NCI-H2171 treated with DMSO at 0.1 percent for 48 hours (cell line): ENCODE data around the gene TENT4A.

Source experiments
- DNase-seq: peaks from one replicate; lab custom pipeline; 2025; lab: John Stamatoyannopoulos, UW

The TENT4A gene

DNA sequence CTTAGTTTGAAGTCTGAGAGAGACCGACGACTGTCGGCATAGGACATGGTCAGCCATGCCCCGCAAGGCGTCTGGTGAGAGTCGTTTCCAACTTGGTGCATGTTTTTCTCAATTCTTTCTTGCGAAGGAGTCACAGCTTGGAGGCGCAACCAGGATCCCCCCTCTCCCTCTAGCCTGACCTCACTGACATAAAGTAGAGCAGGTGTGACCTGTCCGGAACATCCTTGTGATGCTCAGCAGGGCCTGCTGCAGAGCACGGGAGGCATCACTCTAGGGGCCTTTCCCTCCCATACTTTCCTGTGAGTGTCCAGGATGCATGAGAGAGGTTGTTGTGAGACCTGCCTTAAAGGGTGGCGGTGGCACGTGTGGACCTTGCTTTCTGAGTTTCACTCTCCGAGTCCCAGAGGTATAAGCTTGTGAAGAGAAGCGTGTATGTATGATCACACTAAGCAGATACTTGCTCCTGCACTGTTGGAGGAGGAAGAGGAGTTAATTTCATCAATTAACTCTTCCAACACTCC is 5.0 kb downstream of the TENT4A start:
- DNase-seq, result no peak

DNA sequence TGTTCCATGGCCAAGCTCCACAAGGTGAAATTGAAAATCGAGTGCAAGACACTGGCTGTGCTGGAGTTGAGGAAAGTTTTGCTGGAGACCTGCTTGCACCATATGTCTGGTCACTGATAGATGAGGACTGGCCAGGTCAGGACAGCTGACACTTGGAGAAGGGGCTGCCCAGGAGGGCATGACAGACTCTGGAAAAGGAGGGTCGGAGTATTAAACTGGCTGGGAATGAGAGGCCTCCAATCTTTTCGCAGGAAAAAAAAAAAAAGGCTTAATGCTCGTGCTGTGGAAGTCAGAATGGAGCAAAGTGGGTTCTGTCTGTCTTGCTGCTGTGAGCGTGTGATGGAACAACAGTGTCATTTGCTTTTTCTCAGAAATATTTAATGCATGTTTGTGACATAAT is 5.5 kb downstream of the TENT4A start:
- no peak for DNase-seq

DNA sequence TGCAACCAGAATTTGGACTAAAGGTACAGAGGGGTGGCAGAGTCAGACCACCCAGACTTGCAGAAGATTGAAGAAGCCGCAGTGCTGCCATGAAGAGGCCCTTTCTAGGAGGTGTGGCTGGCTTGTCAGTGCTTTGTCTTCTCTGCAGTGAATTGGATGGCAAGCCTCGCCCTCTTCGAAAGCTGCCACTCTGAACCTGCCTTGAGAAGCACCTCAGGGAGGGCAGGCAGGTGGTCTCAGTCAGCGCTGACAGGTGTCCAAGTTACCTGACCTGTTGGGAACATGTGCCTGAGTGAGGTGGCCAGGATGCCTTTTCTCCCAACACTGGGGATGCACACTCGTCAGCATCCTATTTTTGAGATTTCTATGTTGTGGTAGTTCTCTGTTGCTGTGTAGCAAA is 6.2 kb downstream of the TENT4A start:
- no peak for DNase-seq

DNA sequence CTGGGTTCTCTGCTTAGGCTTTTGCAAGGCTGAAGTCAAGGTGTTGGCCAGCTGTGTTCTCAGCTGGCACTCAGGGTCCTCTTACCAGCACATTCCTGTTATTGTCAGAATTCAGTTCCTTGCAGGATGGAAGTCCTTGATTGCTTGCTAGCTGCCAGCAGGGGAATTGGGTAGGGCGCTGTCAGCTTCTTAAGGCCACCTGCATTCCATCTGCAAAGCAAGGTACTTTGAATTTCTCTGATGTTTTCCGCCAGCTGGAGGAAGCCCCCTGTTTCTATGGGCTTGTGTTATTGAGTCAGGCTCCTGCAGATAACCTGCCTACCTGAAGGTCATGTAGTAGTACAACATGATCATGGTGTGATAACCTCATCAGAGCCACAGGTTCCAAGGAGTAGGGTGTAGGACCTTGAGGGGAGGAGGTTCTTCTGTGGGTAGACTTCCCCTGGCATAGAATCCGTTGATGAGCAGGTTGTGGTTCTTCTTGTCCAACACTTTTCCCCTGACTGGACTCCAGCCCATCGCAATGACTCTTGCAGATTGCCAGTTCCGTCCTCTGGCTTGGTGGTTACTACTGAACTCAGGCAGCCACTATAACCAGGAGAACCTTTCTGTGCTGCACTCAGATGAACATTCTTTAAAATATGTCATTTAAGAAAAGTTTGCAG is 6.8 kb downstream of the TENT4A start:
- DNase-seq, result no peak

DNA sequence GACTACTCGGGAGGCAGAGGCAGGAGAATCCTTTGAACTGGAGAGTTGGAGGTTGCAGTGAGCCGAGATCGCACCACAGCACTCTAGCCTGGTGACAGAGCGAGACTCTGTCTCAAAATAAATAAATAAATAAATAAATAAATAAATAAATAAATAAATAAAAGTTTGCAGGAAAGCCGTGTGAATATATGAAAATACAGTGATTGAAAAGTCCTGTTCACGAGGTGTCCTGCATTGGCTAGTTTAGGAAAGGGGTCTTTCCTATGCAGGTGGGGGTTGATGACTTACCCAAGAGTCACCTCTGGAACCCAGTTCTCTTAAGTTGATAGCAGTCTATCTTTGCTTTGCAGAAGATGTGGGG is 7.3 kb downstream of the TENT4A start:
- DNase-seq, result no peak

DNA sequence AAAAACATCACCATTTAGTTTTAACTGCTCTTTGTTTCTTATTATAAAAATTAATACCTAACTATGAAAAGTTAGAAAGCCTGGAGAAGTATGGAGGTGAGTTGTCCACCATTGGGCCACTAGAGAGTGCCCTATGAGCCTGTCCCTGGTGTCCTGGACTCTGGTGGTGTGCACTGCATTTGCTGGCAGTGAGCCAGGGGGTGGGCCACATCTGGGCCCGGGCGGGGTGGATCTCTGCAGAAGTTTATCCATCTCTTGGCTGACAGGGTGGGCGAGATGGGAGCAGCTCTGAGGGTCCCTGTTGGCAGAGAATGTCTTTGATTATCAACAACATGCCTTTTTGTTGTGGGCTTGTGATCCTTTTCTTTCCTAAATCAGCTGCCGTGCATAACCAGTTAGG is 8.2 kb downstream of the TENT4A start:
- no peak for DNase-seq

DNA sequence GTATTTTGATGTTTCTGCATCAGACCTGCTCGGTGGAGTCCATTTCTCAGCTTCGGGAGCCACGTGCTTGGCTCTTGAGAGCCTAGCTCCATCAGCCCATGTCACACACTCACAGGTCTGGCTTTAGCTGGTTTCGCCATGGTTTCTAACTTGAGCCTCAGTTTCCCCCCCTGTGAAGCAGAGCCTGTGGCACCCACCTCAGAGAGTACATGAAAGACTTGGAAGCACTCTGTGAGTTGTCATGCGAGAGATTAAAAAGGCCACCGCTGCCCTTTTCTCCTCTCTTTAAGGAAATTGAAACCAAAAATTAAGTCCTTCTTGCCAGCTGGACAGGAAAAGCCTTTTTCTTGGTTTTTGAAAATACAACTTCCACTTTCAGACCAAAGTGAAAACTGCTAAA is 8.8 kb downstream of the TENT4A start:
- DNase-seq, result no peak

DNA sequence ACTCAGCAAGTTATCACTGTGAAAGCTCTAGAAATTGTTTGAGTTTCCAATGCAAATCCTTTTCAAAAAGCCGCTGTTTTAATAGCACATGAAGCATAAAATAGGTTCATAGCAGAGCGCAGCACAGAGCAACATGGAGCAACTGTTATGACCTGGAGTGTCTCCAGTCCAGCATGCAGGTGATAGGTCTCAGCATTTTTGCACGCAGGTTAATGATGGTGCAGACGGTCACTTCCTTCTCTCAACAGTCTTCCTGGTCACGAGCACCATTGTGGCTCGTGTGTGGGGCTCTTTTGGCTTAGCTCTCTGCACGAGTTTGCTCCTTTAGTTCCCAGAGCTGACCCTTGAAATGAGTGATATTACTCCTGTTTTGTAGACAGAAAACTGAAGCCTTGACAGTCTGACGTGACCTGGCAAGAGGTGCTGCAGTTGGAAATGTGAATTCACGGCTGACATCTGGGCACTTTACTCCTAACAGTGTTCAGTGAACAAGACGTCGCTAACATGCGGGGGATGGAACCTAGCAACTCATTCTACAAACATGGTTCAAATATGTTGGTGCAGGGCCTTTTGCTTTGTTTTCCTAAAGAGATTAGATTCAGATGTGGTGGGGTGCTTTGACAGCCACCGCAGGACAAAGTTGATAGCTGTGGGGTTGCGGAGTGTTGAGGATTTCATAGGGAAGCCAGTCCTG is 10.0 kb downstream of the TENT4A start:
- no peak for DNase-seq

DNA sequence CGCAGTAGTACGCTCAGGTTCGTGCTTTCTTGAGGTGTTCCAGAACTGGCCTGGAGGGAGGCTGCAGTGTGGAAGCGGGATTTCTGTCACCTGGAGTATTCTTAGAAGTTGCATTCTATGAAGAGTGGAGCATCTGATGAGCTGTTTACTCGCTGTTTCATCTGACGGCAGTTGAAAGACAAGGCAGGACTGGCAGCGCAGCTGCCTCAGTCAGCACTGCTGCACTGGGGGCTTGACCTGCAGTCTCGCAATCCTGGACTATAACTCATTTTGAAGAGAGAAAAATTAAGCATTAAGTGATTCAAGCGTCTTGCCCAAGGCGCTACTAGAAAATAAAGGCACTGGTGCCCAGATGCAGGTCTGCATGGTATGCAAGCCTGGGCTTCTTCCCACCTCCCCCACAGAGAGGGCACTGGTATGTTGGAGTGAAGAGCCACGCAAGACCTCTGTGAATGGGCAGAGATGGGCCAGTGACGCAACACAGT is 10.6 kb downstream of the TENT4A start:
- DNase-seq, result no peak

DNA sequence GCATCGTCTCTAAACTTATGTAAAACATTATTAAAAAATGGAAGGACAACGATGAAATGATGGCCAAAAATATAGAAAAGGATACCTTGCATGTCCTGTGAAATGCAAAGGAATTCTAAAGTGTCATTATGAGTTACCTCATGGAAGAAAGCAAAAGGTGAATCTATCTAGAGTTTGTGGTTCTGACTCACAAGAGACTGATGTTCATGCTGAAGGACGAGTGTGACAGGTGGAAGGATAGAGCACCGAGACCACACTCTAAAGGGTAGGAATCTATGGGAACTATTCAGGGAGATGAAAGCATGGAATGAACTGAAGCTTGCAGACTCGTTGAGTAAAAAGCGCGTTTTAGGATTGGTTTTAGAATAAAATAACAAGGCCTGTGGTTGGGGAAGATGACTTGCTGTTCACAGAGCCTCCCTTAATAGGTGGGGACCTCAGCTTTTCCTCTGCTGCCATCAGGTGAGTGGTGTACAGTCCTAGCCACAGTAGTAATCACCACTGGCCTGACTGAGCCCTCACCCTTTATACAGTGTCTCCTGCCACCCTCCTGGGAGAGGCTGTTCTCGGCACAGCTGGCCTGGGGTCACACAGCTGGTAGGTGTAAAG is 11.2 kb downstream of the TENT4A start:
- no peak for DNase-seq

DNA sequence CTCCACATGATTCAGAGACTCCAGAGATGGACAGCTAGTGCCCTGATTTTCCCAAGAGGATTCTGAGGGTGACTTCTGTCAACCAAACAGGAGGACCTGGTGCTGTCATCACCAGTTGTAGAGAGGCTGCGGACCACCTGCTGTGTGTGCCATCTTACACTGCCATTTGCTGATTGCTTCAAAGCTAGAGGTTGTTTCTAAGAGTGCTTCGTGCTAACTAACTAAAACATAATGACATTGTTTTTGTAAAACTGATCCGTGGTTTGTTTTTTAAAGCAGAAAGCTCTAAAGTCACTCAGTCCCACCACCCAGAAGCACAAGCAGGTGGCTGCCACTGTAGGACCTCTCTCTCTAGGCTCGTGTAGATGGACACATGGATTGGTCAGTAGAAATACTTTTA is 12.2 kb downstream of the TENT4A start:
- no peak for DNase-seq

DNA sequence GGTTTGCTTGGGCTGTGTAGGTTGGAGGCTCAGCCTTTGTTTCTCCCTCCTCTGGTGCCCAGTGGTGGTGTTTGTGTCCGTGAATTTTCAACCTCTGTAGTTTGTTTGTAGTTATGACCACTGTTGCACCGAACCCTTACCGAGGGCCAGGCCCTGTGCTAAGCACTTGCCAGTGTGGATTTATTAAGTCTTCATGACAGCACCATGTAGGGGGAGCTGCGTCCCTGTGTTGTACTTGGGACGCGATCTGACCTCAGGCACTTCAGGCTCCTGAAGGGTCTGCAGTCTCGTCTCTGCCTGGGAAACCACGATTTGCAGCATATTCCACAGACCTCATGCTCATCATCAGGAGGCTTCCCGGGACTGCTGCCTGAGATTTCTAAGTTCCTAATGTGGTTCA is 12.8 kb downstream of the TENT4A start:
- DNase-seq, result no peak

DNA sequence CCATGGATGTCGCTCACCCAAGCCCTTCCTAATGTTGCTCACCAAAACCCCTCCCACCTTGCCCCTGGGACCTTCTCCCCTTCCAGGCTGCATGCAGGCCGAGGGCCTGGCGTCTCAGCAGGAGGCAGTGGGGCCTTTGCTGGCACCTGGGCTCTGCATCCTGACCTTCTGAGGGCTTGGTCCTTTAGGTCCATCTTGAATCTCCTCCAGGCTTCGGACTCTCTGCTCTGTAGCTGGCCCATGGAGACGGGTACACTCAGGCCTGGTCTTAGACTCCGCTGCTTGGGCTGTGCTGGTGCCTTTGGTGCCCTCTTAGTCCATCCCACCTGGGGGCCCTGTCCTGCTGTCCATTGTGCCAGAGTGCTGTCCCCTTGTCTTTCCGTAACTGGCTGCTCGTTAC is 14.0 kb downstream of the TENT4A start:
- DNase-seq, result no peak

DNA sequence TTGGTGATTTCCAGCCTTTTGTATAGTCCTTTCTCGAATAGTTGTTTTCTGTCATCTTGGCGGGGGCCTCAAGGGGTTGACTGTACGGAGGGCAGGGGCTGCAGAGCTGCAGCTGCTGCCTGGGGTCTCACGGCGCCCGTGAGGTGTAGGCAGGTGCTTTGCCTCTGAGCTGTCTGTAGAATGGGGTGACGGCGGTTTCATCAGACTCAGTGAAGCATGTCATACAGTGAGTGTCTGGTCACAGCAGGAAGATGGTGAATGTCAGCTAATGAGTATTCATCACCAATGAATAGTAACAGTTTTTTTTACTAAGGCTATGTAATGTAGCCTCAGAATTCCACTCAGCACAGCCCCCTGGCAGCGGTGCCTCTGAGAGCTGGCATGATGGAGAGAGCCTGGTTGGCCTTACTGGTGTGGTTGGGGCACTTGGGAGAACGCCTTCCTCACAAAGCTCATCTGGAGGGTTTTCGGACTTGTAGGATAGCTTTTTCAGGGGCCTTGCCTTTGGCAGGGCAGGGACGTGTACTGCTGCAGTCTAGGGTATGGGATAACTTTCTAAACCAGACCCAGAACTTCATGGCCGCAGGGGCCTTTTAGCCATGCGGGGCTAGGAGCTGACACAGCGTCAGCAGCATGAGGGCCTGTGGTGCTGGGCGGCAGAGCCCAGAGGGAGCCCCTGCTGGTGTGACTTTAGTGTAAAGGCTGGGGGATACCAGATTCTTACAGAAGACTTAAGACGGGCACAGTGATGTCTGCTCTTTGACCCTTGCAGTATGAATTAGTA is 15.0 kb downstream of the TENT4A start:
- peak; percentile 86 for DNase-seq

DNA sequence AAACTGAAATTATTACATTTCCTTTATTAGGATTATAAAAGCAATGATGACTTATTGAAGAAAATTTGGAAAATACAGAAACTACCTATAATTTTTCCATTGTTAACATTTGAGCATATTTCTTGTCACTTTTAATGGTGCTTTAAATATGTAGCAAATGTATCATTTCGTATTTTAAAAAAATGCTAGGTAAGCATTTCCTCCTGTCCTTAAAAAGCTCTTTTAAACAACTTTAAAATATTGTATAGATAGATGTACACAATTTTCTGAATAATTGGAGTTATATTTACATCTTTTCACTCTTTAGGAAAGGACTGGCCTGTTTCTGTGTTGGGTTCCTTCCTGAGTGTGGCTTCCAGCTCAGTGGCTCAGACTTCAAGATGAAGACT is 15.6 kb downstream of the TENT4A start:
- DNase-seq, result no peak

DNA sequence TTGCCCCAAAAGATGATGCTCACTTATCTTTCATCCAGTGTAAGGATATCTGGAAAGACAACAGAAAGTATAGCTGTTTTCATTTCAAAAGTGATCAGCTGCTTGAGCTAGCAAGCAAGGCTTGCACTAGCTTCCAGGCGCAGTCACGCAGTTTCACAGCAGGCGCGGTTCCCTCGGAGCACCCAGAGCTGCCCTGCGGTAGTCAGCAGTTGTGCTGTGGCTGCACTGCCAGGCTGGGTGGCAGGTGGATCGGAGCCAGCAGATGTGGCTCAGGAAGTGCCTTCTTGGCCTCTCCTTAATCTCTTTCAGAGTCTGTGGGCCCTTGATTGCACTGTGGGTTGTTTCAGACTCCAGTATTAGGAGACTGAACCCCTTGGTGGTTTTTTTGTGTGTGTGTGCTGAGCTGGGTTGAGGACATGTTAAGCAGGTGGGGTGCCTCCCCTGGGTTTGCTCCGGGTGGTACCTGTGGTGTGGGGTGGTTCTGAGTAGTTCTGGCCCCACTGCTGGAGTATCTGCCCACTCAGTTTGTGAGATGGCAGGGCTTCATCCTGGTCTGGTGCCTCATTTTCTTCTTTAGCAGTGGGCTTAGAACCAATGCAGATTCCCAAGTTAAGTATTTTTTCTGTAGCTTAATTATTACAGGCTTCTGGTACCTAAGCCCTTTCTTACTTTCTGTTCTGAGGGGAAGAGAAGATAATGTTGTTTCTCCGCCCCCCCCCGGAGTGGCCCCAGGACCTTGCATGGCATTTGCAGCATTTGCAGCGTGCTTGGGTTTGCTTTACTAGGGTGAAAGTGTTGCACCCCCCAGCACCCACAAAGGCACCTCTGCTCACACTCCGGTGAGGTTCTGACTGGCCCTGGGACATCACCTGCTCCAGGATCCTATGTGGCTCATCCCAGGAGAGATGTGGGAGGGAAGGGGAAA is 16.4 kb downstream of the TENT4A start:
- no peak for DNase-seq

DNA sequence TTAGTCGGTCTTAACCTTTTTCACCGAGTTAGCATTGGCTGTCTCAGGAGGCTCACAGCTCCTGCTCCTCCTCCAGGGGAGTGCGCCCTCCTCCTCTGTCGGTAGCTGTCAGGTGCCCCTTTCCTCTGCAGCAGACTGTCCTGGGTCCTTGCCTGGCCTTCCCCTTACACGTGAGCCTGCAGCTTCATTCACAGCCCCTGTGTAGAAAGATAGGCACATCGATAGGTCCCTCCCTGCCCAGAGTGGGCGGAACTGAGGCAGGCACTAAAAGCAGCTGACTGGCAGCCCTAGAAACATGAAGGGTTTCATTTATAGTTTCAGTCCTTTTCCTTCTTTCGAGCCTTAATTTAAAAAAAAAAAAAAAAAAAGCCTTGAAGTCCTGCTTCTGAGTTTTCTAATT is 17.2 kb downstream of the TENT4A start:
- DNase-seq, result no peak

DNA sequence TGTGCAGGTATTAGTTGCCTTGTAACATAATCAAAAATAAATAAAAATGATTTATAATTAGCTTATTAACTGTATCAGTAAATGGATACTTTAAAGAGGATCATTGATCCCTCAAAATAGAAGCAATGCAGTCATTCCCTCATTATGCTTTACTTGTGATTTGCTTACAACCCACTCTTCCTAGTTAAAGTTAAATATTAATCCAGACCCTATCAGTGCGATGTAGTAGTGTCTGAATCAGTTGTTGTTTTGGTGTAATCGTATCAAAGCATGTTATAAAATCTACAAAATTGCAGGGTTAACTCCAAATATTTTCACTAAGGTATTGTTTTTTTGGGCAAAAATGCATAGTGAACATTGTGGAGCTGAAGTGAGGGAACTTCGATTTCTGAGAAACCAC is 17.6 kb downstream of the TENT4A start:
- DNase-seq, result no peak

DNA sequence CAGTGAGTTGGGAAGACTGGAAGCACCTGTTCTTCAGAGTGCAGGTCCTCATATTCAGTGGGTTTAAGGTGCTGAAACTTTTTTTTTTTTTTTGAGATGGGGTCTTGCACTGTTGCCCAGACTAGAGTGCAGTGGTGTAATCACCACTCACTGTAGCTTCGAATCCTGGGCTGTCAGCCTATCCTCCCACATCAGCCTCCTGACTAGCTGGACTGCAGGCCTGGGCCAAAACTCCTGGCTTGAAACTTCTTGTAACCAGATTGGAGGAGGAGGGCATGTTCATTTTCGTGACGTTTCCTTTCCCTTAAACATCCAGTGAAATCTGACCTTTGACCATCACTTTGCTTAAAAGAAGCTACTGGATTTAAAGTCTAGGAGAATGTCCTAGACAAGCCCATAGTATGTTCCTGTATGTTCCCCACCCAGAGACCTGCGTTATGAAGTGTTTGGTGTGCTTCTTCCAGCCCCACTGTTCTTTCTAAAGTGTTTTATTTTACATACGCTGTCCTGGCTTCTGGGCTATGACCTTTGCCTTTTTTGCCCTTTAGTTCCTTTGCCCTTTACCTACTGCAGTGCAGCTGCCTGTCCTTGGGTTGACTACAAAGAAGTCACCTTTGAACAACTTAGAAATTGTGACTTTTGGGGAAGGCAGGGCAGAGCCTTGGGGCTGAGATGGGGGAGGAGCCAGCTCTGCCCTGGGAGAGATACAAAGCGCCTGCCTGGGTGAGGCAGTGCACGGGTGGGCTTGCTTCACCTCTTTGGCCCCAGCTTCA is 18.4 kb downstream of the TENT4A start:
- no peak for DNase-seq

DNA sequence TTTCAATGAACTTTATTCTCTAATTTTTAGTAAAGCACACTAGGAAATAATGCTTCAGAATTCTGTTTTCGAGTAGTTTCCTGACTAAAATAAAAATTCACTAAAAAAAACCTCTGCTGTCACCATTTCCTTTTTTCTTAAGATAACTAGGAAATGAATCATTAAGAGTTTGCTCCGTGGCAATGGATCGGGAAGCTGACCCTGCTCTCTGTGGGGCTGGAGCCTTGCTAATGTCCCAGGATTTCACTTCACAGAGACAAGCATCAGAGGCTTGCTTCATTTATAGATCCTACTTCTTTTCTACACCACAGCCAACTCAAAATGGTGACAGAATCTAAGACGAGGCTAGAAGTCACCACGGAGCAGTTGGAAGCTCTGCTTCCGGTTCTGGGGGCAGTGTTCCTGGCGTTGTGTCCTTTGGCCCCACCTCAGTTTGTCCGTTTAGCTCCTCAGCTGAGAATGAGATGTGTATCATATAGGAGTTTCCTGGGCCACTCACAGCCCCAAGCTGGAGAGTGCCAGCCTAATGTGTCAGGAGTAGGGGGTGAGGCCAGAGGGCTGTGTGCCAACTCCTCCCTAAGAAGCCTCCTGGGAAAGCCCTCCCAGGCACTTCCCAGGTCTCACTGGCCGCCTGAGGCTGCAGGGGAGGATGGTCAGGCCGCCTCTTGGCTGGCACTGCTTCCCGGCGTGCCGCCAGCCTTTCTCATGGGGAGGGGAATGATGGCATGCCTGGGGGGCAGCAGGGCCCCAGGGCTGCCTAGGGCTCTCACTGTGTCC is 19.6 kb downstream of the TENT4A start:
- no peak for DNase-seq
